Panc1 (cell line): ENCODE measurements around the gene FBLN2.

Experiments used
- CTCF ChIP-seq: fragments of 450-650 bp; IDR thresholded peaks from 2 replicates; pipeline ENCODE4 v1.5.1; 2017; ENCODE audit warnings: mild to moderate bottlenecking
- POLR2AphosphoS5 ChIP-seq: IDR thresholded peaks from 2 replicates; pipeline ENCODE4 v1.6.1; 2012; ENCODE audit warnings: mild to moderate bottlenecking, low read depth, low read length, moderate library complexity
- REST ChIP-seq, 2 experiments: IDR thresholded peaks; 2 replicates each; pipeline ENCODE4 v1.6.1; 2011 to 2012; ENCODE audit warnings: low read depth in 2 of 2, control low read depth in 1 of 2, low read length in 1 of 2, mild to moderate bottlenecking in 1 of 2, moderate library complexity in 1 of 2; ENCODE audit not compliant: insufficient read depth in 1 of 2
- SIN3A ChIP-seq: IDR thresholded peaks from 2 replicates; pipeline ENCODE4 v1.6.1; 2012; ENCODE audit warnings: low read depth, mild to moderate bottlenecking, low read length, moderate library complexity, borderline replicate concordance; ENCODE audit not compliant: insufficient read depth
- TCF7L2 ChIP-seq: IDR thresholded peaks from 2 replicates; pipeline ENCODE4 v1.6.1; 2011; ENCODE audit warnings: mild to moderate bottlenecking, low read depth, low read length, inconsistent platforms

- no peak for TF ChIP-seq CTCF
- TF ChIP-seq REST (IDR thresholded peaks at IDR 0.05; ENCODE audit: insufficient read depth in 1 of 2, low read depth in 2 of 2, low read length in 1 of 2): no peak
- no peak for TF ChIP-seq POLR2AphosphoS5
- no peak for TF ChIP-seq SIN3A
- no peak for TF ChIP-seq TCF7L2
Measured at GRCh38 chr3:13583251-13584180, 34.6 kb downstream of the FBLN2 start.
